Endothelial cell of umbilical vein (primary cell): ENCODE results near the gene LGI2.
"Not testable (repeated sequence)": the region's sequence is repeated elsewhere in the genome, so short reads cannot be mapped to it uniquely, and the experiment has no call there.

ENCODE experiments used
- CTCF ChIP-seq, 2 donors: IDR thresholded peaks; 1 replicate in 1 of 2; 2 replicates in 1 of 2; pipeline ENCODE4 v1.5.1; 2011; ENCODE audit warnings: low read length in 2 of 2, mild to moderate bottlenecking in 2 of 2, moderate library complexity in 2 of 2, control low read depth in 1 of 2, inconsistent platforms in 1 of 2, low read depth in 1 of 2; ENCODE audit not compliant: insufficient read depth in 1 of 2; ENCODE audit errors: extremely low read depth in 1 of 2
- EZH2 ChIP-seq: IDR thresholded peaks from 2 replicates; pipeline ENCODE4 v1.6.1; 2012; ENCODE audit warnings: borderline replicate concordance, low read depth, mild to moderate bottlenecking, moderate library complexity, low read length, inconsistent platforms; ENCODE audit not compliant: severe bottlenecking
- GATA2 ChIP-seq: IDR thresholded peaks from 2 replicates; pipeline ENCODE4 v1.7.0; 2011; ENCODE audit warnings: low read depth, mild to moderate bottlenecking, moderate library complexity, mixed read lengths, low read length; ENCODE audit not compliant: insufficient read length, insufficient read depth
- JUN ChIP-seq: IDR thresholded peaks from 2 replicates; pipeline ENCODE4 v1.6.1; 2011; ENCODE audit warnings: borderline replicate concordance, low read depth; ENCODE audit not compliant: insufficient read length, insufficient read depth
- POLR2A ChIP-seq: IDR thresholded peaks from 2 replicates; pipeline ENCODE4 v1.6.1; 2012; ENCODE audit warnings: low read depth, mild to moderate bottlenecking, control low read depth, low read length
- POLR2AphosphoS5 ChIP-seq: IDR thresholded peaks from 2 replicates; pipeline ENCODE4 v1.6.1; 2012; ENCODE audit warnings: low read depth, mild to moderate bottlenecking, control low read depth, low read length, moderate library complexity; ENCODE audit not compliant: insufficient read depth

- not testable (repeated sequence) for TF ChIP-seq POLR2AphosphoS5; CTCF (IDR thresholded peaks at IDR 0.05; ENCODE audit: extremely low read depth in 1 of 2, insufficient read depth in 1 of 2, low read depth in 1 of 2, low read length in 2 of 2); POLR2A; EZH2; JUN; GATA2
These were observed 33.7 kb upstream of the LGI2 start for GRCh38 chr4:25064447-25064846.
